Lower leg skin (tissue), 4 donors: Measurements from ENCODE around the gene CYGB. TPM values are rescaled to one million over a fixed set of nuclear protein-coding genes. Genes with fewer than 3 reads are reported as not detected.

Experiments
- DNase-seq, 2 donors: peaks; one replicate each; pipeline ENCODE4 v3.0.0-alpha.2; 2019; ENCODE audit warnings: low spot score in 2 of 2
- H3K4me3 ChIP-seq: fragments of 200-600 bp; sonication (generic); 2 replicates; pipeline ENCODE4 v1.5.1; 2017; ENCODE audit warnings: mild to moderate bottlenecking, low read depth; ENCODE audit not compliant: poor library complexity, severe bottlenecking
- CTCF ChIP-seq, 3 donors: fragments of 450-650 bp; IDR thresholded peaks; one replicate each; pipeline ENCODE4 v1.5.1; 2016; ENCODE audit warnings: antibody characterized with exemption in 3 of 3, mild to moderate bottlenecking in 3 of 3, moderate library complexity in 2 of 3
- POLR2A ChIP-seq, 2 donors: fragments of 450-650 bp; IDR thresholded peaks; one replicate each; pipeline ENCODE4 v1.6.1; 2016 to 2017; ENCODE audit warnings: antibody characterized with exemption in 2 of 2, mild to moderate bottlenecking in 1 of 2, moderate library complexity in 1 of 2
- WGBS, 2 donors: methylation state at CpG; one replicate each; pipeline ENCODE4 v1.1.5; 2018; 5-methylcytosine and 5-hydroxymethylcytosine counted together
- intact Hi-C: fragments of 100-400 bp; cut with DNase I; formaldehyde crosslinking; loops from one replicate; pipeline ENCODE4 v1.15.0; 2023; ENCODE audit warnings: low total_unique reads
- total RNA-seq, 4 donors: library from RNA; depleted of rRNA; stranded (reverse); fragments of >200 nt; gene quantifications; one replicate each; pipeline ENCODE4 v1.1.0, GENCODE V29; 2016

CYGB gene
- total RNA-seq, 4 donors from 2014 or later: 9.7 to 14.4 (median 10.7) TPM

GRCh38 chr17:76479515-76480060 lies 57.9 kb downstream of the CYGB start:
- H3K4me3 ChIP-seq: no peak overlapping the region
- 82 to 93% methylated on average over 14 of the region's 14 CpGs for WGBS, 2 donors
- no peak for DNase-seq
- TF ChIP-seq CTCF (IDR thresholded peaks at IDR 0.05) (no peak), POLR2A (IDR thresholded peaks at IDR 0.05) (no peak)
- intact Hi-C loops: no loop called here

DNA sequence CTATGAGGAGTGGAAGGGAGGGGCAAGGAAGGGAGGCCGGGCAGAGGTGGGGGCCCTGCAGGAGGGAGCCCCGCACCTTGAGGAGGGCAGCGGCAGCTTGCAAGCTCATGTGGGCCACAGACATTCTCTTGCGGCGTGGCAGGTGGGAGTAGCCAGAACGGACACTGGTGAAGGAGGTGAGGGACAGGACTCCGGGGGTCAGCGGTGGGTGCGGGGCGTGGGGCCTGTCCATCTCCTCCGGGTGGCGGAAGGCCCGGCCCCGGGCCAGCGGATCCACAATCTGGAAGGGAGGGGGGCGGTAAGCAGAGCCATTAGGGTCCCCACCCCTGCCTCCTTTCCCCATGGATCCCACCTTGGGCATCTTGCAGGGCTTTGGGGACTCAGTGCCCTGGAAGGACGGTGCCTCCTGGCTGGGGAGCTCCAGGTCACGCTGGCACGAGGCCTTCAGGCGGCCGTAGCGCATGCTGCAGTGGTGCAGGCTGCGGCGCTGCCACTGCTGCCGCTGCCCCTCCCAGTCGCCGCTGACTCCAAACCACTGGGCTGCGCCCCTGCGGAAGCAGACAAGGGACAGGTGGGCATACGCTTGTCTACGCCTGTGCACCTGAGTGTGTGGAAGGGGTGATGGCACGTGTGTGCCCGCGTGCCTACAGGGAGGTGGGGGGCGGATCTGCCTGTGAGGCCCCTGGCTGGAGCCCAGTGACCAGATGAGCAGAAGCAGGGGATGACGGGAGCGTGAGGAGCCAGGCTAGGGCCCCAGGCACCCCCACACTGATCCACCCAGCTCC lies 58.6 kb downstream of the CYGB start:
- DNase-seq: no peak
- WGBS, 2 donors: 85 to 90% methylated on average over 22 to 34 of the region's 37 CpGs
- intact Hi-C loops: no loop called here
- H3K4me3 ChIP-seq: no peak overlapping the region
- TF ChIP-seq CTCF (IDR thresholded peaks at IDR 0.05) (no peak), POLR2A (IDR thresholded peaks at IDR 0.05) (no peak)

DNA sequence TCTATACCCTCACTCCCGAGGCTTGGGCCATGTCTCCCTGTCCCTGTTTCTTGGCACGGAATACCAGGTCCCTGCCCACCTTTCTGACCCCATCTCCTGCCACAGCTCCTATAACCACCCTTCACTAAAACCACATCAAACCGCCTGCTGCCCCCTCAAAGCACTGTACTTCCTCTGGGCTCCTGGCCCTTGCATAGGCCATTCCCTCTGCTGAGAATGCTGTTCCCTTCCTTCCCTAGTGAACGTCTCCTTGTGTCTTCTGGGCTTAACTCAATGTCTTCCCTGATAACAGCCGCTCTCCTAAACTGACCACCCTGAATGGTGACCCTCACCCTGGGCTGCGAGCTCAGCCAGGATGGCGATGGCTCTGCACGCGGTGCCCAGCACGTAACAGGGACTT lies 59.4 kb downstream of the CYGB start:
- no peak for DNase-seq
- no peak overlapping the region for H3K4me3 ChIP-seq
- intact Hi-C loops: no loop called here
- TF ChIP-seq POLR2A (IDR thresholded peaks at IDR 0.05) (no peak), CTCF (IDR thresholded peaks at IDR 0.05) (no peak)
- WGBS, 2 donors: 88 to 94% methylated on average over 10 of the region's 10 CpGs

GRCh38 chr17:76477576-76477975 lies 59.9 kb downstream of the CYGB start:
- no peak for TF ChIP-seq CTCF (IDR thresholded peaks at IDR 0.05)
- no peak for TF ChIP-seq POLR2A (IDR thresholded peaks at IDR 0.05)
- no peak for DNase-seq
- intact Hi-C loops: no loop called here
- H3K4me3 ChIP-seq: no peak overlapping the region
- WGBS, 2 donors: 85 to 87% methylated on average over 14 to 15 of the region's 15 CpGs

Other genes with a start within 250 kb of the CYGB start
- gene QRICH2, start 229.4 kb downstream of the CYGB start, total RNA-seq: 1 to 10 TPM in 3 of 4 donors, under 1 TPM in 1; 0.88 to 3.3 (median 1.8) TPM
- gene PRPSAP1, start 183.8 kb downstream of the CYGB start, total RNA-seq: 10 to 100 TPM; 35.8 to 72.3 (median 62.2) TPM
- gene SPHK1, start 153.1 kb downstream of the CYGB start, total RNA-seq: 10 to 100 TPM in 3 of 4 donors, 1 to 10 TPM in 1; 9.7 to 35.6 (median 18.3) TPM
- gene UBE2O, start 84.6 kb downstream of the CYGB start, total RNA-seq: 10 to 100 TPM; 20.3 to 52.0 (median 26.0) TPM
- not detected for gene AANAT, start 70.1 kb downstream of the CYGB start, total RNA-seq
- gene RHBDF2, start 36.3 kb downstream of the CYGB start, total RNA-seq: 10 to 100 TPM; 53.7 to 76.1 (median 62.6) TPM
- 1 to 10 TPM in 3 of 4 donors, under 1 TPM in 1; 0.42 to 7.5 (median 4.0) TPM for gene PRCD, start 2.3 kb upstream of the CYGB start, total RNA-seq
- 100 to 1,000 TPM in 1 of 4 donors, 10 to 100 TPM in 3; 64.8 to 101 (median 76.5) TPM for gene ST6GALNAC2, start 48.2 kb upstream of the CYGB start, total RNA-seq
- 1 to 10 TPM in 2 of 4 donors, not detected in 2; 2.4 to 5.6 TPM for gene ST6GALNAC1, start 106.0 kb upstream of the CYGB start, total RNA-seq
- gene MXRA7, start 173.3 kb upstream of the CYGB start, total RNA-seq: 10 to 100 TPM; 31.6 to 97.4 (median 47.1) TPM
- gene JMJD6, start 188.9 kb upstream of the CYGB start, total RNA-seq: 10 to 100 TPM; 16.1 to 28.8 (median 21.0) TPM
- gene METTL23, start 189.1 kb upstream of the CYGB start, total RNA-seq: 10 to 100 TPM; 27.4 to 40.9 (median 33.7) TPM
- 100 to 1,000 TPM; 179 to 260 (median 189) TPM for gene SRSF2, start 199.6 kb upstream of the CYGB start, total RNA-seq
- 10 to 100 TPM; 33.4 to 38.4 (median 33.8) TPM for gene MFSD11, start 200.4 kb upstream of the CYGB start, total RNA-seq